Tibial artery (tissue), 4 donors: ENCODE measurements around the gene SORBS2.

Experiments used
- DNase-seq, 2 donors: peaks; one replicate each; pipeline ENCODE4 v3.0.0-alpha.2; 2019
- H3K27ac ChIP-seq, 2 donors: fragments of 200-600 bp; sonication (generic) in 1 of 2; 1 replicate in 1 of 2; 2 replicates in 1 of 2; pipeline ENCODE4 v1.5.1; 2018 to 2019; ENCODE audit warnings: mild to moderate bottlenecking in 1 of 2
- H3K27me3 ChIP-seq, 2 donors: fragments of 200-600 bp; sonication (generic) in 1 of 2; one replicate each; pipeline versions ENCODE4 v1.5.1 to v1.6.0; 2016 to 2019
- H3K36me3 ChIP-seq, 3 donors: fragments of 200-600 bp; sonication (generic) in 2 of 3; one replicate each; pipeline ENCODE4 v1.5.1; 2016 to 2019; ENCODE audit warnings: mild to moderate bottlenecking in 2 of 3
- H3K4me1 ChIP-seq, 4 donors: fragments of 200-600 bp; sonication (generic) in 2 of 4; 1 replicate in 3 of 4; 2 replicates in 1 of 4; pipeline ENCODE4 v1.5.1; 2016 to 2019
- H3K4me3 ChIP-seq, 2 donors: fragments of 200-600 bp; sonication (generic) in 1 of 2; 1 replicate in 1 of 2; 2 replicates in 1 of 2; pipeline ENCODE4 v1.5.1; 2018 to 2019; ENCODE audit warnings: mild to moderate bottlenecking in 2 of 2
- H3K9me3 ChIP-seq, 3 donors: fragments of 200-600 bp; sonication (generic) in 1 of 3; one replicate each; pipeline ENCODE4 v1.5.1; 2016 to 2019
- intact Hi-C: fragments of 100-400 bp; cut with DNase I; formaldehyde crosslinking; loops from one replicate; pipeline ENCODE4 v1.15.0; 2023; ENCODE audit warnings: low total_unique reads
- TF ChIP-seq, protein P1 (sequence below), 2 experiments: fragments of 200-600 bp in 1 of 2; fragments of 450-650 bp in 1 of 2; IDR thresholded peaks; one replicate each; pipeline ENCODE4 v1.5.1; 2017 to 2019; ENCODE audit warnings: antibody characterized with exemption in 2 of 2, mild to moderate bottlenecking in 1 of 2, moderate library complexity in 1 of 2

The SORBS2 gene

DNA sequence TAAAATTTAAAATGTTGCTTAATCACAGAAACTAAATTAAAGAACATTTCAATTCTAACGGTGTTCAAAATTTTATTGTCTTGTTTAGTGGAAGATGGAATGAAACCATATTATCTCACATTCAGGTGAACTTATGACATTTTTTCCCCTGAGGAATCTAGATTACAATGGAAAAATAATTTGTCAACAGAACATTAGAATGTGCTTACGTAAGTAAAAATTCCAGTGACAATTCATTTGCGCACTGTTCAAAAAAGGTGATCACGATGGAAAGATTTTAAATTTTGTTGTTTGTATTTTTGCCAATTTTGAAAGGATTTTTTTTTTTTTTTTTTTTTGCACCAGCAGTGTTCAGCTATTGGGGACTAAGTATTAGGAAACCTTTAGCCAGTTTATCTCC lies 23.3 kb upstream of the SORBS2 start:
- peak overlapping the region in 1 of 2 donors; percentile 83 for H3K27ac ChIP-seq
- no peak for DNase-seq
- intact Hi-C loops, result no loop called here

DNA sequence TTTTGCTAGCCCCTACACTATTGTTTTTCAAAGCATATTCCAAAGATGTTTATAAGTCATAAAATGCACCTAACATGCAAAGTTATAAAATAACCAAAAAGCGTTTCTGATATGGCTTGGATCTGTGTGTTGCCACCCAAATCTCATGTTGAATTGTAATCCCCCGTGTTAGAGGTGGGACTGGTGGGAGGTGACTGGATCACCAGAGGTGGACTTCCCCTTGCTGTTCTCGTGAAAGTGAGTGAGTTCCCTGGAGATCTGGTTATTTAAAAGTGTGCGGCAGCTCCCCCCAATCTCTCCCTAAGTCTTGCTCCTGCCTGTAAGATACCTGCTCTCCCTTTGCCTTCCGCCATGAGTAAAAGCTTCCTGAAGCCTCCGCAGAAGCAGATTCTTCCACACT lies 22.8 kb upstream of the SORBS2 start:
- intact Hi-C loops, result no loop called here
- H3K4me3 ChIP-seq, result no peak overlapping the region
- H3K4me1 ChIP-seq, result peaks cover 0 to 51% (median 19%) of the 10 kb centered on the region in 4 donors
- DNase-seq, result no peak
- TF ChIP-seq, protein P1, sequence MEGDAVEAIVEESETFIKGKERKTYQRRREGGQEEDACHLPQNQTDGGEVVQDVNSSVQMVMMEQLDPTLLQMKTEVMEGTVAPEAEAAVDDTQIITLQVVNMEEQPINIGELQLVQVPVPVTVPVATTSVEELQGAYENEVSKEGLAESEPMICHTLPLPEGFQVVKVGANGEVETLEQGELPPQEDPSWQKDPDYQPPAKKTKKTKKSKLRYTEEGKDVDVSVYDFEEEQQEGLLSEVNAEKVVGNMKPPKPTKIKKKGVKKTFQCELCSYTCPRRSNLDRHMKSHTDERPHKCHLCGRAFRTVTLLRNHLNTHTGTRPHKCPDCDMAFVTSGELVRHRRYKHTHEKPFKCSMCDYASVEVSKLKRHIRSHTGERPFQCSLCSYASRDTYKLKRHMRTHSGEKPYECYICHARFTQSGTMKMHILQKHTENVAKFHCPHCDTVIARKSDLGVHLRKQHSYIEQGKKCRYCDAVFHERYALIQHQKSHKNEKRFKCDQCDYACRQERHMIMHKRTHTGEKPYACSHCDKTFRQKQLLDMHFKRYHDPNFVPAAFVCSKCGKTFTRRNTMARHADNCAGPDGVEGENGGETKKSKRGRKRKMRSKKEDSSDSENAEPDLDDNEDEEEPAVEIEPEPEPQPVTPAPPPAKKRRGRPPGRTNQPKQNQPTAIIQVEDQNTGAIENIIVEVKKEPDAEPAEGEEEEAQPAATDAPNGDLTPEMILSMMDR (IDR thresholded peaks at IDR 0.05), result no peak
- H3K9me3 ChIP-seq, result no peaks in the 10 kb centered on the region
- H3K27ac ChIP-seq, result no peak overlapping the region
- H3K36me3 ChIP-seq, result no peaks in the 10 kb centered on the region
- no peaks in the 10 kb centered on the region for H3K27me3 ChIP-seq

More for the DNA sequence above, 23.3 kb upstream of the SORBS2 start:
- no peak overlapping the region for H3K4me3 ChIP-seq
- no peaks in the 10 kb centered on the region for H3K27me3 ChIP-seq
- H3K9me3 ChIP-seq, result no peaks in the 10 kb centered on the region
- peaks cover 0 to 56% (median 23%) of the 10 kb centered on the region in 4 donors for H3K4me1 ChIP-seq
- TF ChIP-seq, protein P1 (IDR thresholded peaks at IDR 0.05), result no peak
- no peaks in the 10 kb centered on the region for H3K36me3 ChIP-seq

- Histone ChIP-seq H3K27ac (no peak overlapping the region), H3K4me1 (peaks cover 0 to 44% (median 13%) of the 10 kb centered on the region in 4 donors), H3K9me3 (no peaks in the 10 kb centered on the region), H3K4me3 (no peak overlapping the region), H3K36me3 (no peaks in the 10 kb centered on the region), H3K27me3 (no peaks in the 10 kb centered on the region)
- TF ChIP-seq, protein P1 (IDR thresholded peaks at IDR 0.05), result no peak
- no peak for DNase-seq
- intact Hi-C loops, result no loop called here
Observed at GRCh38 chr4:185834088-185834487, 22.1 kb upstream of the SORBS2 start.

GRCh38 chr4:185833055-185833598 lies 21.1 kb upstream of the SORBS2 start:
- peaks cover 0 to 34% (median 4%) of the 10 kb centered on the region in 4 donors for H3K4me1 ChIP-seq

DNA sequence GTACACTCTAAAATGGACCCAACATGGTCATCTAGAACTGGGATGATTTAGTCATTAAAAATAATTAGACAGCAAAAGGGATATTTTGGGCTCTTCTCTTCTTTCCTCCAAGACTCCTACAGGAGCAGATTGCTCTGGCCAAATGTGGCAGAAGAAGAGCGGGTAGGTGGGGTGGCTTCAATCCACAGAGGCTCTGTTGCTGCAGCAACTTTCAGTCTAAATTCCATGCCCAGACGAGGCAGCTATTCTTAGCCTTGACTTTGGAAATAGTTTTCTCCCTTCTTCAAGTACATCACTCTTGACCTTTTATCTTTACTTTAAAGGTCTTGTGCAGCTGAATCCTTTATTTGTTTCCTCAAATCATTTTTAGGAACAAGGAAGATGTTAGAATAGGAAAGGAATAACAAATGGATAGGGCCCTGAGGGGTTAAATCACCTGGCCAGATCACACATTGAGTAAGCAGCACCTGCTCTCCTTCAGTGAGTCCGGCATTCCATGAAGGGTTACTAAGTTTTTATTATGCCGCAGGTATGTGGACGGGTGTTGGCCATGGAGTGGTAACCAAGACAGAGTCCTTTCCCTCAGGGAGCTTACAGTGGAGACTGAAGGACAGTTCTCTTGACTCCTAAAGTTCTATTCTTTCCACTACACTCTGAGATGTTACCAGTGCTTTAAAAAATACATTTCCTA lies 19.3 kb upstream of the SORBS2 start:
- Histone ChIP-seq H3K36me3 (no peaks in the 10 kb centered on the region), H3K4me3 (no peak overlapping the region), H3K4me1 (peaks cover 0 to 16% (median 2%) of the 10 kb centered on the region in 4 donors), H3K27me3 (no peaks in the 10 kb centered on the region), H3K9me3 (no peaks in the 10 kb centered on the region), H3K27ac (no peak overlapping the region)
- intact Hi-C loops, result no loop called here
- no peak for DNase-seq
- TF ChIP-seq, protein P1 (IDR thresholded peaks at IDR 0.05), result no peak

More at GRCh38 chr4:185833055-185833598, 21.1 kb upstream of the SORBS2 start:
- DNase-seq, result no peak
- Histone ChIP-seq H3K9me3 (no peaks in the 10 kb centered on the region), H3K27ac (no peak overlapping the region), H3K36me3 (no peaks in the 10 kb centered on the region), H3K27me3 (no peaks in the 10 kb centered on the region), H3K4me3 (no peak overlapping the region)
- TF ChIP-seq, protein P1 (IDR thresholded peaks at IDR 0.05), result no peak
- intact Hi-C loops, result no loop called here
